ENCODE results near the gene SPATA21. TPM values are rescaled to one million over a fixed set of nuclear protein-coding genes. Genes with fewer than 3 reads are reported as not detected.
"Not testable (repeated sequence)": the region's sequence is repeated elsewhere in the genome, so short reads cannot be mapped to it uniquely, and the experiment has no call there.

SPATA21 gene, protein sequence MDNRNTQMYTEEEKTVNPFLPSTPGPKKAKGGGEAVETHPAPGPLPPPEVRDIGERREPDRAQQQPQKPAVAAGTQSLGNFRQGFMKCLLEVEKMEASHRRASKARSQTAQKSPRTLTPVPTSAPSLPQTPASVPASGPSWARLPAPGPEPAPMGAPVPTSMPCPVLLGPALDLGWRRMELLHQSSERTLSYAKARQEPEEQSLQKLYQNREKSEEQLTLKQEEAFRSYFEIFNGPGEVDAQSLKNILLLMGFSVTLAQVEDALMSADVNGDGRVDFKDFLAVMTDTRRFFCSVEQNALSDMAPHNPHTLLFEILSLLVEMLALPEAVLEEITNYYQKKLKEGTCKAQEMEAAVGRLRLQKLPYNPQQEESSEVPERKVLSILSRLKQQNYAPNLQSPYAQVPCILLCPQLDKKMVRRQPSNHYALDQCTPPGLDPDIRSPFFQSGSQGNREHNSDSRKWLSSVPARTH
- total RNA-seq: 1 to 10 TPM in 1 of 9 donors, not detected in 8; 3.1 TPM
- polyA plus RNA-seq: under 1 TPM; 0.13 to 0.16 (median 0.16) TPM
- long read RNA-seq, donor 1: 0 reads
- long read RNA-seq, donor 2: 0 reads
- long read RNA-seq, donor 3: 0 reads
- long read RNA-seq, donor 4, partial matches to known transcripts: 0 of 1 reads
- long read RNA-seq, donor 4, other reads (novel, unspliced or antisense): 1 of 1 reads
- long read RNA-seq, donor 5, partial matches to known transcripts: 0 of 7 reads
- long read RNA-seq, donor 5, other reads (novel, unspliced or antisense): 7 of 7 reads
- long read RNA-seq, donor 6: 0 reads
- long read RNA-seq, donor 7: 0 reads
- long read RNA-seq, donor 8: 0 reads
- long read RNA-seq, donor 9: 0 reads
- long read RNA-seq, donor 10: 0 reads

DNA sequence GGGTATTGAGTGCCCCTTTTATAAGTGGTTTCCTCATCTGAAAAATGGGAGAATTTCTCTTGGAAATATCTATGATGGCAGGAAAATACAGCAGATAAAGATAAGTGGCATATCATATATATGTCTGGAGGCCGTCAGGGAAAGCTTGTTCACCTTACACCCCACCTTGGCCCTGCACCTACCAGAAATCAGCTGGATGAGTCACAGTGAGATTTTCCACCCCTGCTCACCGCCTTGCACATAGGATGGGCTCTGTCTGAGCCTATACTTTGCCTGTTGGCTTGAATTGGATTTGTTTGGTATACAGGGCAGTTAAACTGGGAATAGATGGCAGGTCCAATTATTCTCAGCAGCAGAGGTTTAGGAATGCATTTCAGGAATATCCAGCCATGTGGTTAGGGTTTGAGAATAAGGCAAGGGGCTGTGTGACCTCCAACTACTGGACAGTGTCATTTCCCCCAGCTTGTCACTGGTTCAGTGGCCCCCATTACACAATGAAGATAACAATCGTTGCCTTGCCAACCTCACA, at the start of gene SPATA21:
TSS of gene SPATA21 (minus strand) at position 479 of the 529 bp plus-strand sequence. CDS start 6,053 bp downstream, outside the sequence.
- Histone ChIP-seq H3K4me3 (no peak within 1 kb of the TSS), H3K27me3 (no peaks in the 10 kb centered on the region), H3K9me3 (replicated peaks in 1 of 3) (no peaks in the 10 kb centered on the region), H3K36me3 (replicated peaks in 1 of 2) (no peaks in the 10 kb centered on the region), H3K4me1 (replicated peaks in 1 of 2) (peaks cover 0 to 13% of the 10 kb centered on the region in 2 donors), H3K27ac (no peak within 1 kb of the TSS)
- no peak for DNase-seq
- intact Hi-C loops (cut with DNase I): no loop called here
- 59 to 81% (median 67%) methylated on average over 3 of the region's 3 CpGs for WGBS, 4 donors
- no peak for TF ChIP-seq POLR2A (IDR thresholded peaks at IDR 0.05)
- TF ChIP-seq, protein P1, sequence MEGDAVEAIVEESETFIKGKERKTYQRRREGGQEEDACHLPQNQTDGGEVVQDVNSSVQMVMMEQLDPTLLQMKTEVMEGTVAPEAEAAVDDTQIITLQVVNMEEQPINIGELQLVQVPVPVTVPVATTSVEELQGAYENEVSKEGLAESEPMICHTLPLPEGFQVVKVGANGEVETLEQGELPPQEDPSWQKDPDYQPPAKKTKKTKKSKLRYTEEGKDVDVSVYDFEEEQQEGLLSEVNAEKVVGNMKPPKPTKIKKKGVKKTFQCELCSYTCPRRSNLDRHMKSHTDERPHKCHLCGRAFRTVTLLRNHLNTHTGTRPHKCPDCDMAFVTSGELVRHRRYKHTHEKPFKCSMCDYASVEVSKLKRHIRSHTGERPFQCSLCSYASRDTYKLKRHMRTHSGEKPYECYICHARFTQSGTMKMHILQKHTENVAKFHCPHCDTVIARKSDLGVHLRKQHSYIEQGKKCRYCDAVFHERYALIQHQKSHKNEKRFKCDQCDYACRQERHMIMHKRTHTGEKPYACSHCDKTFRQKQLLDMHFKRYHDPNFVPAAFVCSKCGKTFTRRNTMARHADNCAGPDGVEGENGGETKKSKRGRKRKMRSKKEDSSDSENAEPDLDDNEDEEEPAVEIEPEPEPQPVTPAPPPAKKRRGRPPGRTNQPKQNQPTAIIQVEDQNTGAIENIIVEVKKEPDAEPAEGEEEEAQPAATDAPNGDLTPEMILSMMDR (IDR thresholded peaks at IDR 0.05): no peak

DNA sequence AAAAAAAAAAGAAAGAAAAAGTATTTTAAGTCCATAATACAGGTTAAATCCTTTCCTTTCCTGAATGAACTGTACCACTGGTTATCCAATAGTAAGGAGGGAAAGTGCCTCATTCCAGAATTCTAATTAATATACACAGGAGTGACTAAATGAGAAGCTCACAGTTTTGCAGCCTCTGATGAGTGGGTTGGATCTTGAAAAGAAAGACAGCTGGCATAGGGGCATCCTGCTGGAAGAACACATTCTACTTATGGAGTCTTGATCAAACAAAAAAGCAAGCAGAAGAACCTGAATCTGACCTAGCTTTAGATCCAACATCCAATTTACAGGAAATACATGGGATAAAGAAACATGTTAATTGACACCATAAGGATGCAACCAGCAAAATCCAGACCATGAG, 49.8 kb upstream of the SPATA21 start:
- H3K4me3 ChIP-seq; H3K4me1 ChIP-seq (replicated peaks in 1 of 2); intact Hi-C loops (cut with DNase I); H3K9me3 ChIP-seq (replicated peaks in 1 of 3); DNase-seq; H3K27ac ChIP-seq; H3K27me3 ChIP-seq: not testable (repeated sequence)
- peaks cover 0 to 46% of the 10 kb centered on the region in 2 donors for H3K36me3 ChIP-seq (replicated peaks in 1 of 2)

DNA sequence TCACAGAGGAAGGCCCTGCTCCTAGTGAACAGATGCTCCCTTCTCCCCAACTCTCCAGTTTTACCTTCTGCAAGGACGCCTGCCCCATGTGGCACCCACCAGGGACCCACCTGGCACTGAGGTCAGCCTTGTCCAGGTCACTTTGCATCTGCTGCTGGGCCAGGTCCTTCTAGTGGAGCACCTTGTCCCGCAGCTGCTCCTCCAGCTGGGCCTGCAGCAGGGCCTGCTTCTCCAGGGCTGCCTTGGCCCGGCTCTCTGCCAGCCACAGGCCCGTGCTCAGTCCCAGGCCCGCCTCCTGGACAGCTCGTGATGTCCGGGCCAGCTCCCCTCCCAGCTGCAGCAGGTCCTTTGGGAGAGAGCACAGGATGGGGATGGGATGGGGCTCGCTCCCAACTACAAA, 49.1 kb upstream of the SPATA21 start:
- peaks cover 0 to 47% of the 10 kb centered on the region in 2 donors for H3K36me3 ChIP-seq (replicated peaks in 1 of 2)
- 85 to 96% (median 90%) methylated on average over 4 to 8 of the region's 8 CpGs for WGBS, 4 donors
- intact Hi-C loops (cut with DNase I); H3K9me3 ChIP-seq (replicated peaks in 1 of 3); H3K27ac ChIP-seq; H3K4me1 ChIP-seq (replicated peaks in 1 of 2); H3K4me3 ChIP-seq; H3K27me3 ChIP-seq; DNase-seq: not testable (repeated sequence)

DNA sequence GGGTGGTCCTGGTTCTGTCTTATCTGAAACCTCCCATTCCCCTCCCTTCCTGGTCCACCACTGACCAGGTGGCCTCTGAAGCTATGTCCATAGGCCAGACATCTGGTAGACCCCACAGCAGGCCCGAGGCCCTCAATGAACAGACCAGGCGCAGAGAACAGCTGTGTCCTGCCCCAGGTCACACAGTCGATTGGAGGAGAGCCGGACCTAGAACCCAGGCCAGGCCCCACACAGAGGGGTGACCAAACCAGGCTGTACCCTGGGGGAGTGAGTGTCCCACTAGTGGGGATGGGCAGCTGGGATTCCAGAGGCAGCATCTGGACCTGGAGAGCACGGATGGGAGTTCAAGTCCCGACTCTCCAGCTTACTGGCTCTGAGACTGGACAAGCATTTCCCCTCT, 47.7 kb upstream of the SPATA21 start:
- 89 to 93% (median 92%) methylated on average over 2 to 6 of the region's 6 CpGs for whole genome bisulfite sequencing, 4 donors
- peaks cover 0 to 51% of the 10 kb centered on the region in 2 donors for H3K36me3 ChIP-seq (replicated peaks in 1 of 2)
- H3K4me1 ChIP-seq (replicated peaks in 1 of 2): no peaks in the 10 kb centered on the region
- intact Hi-C loops (cut with DNase I): no loop called here
- H3K4me3 ChIP-seq: no peak overlapping the region
- no peak for TF ChIP-seq POLR2A (IDR thresholded peaks at IDR 0.05)
- TF ChIP-seq, protein P1 (IDR thresholded peaks at IDR 0.05): no peak
- no peak for DNase-seq
- no peaks in the 10 kb centered on the region for H3K27me3 ChIP-seq
- H3K27ac ChIP-seq: no peak overlapping the region
- H3K9me3 ChIP-seq (replicated peaks in 1 of 3): no peaks in the 10 kb centered on the region

DNA sequence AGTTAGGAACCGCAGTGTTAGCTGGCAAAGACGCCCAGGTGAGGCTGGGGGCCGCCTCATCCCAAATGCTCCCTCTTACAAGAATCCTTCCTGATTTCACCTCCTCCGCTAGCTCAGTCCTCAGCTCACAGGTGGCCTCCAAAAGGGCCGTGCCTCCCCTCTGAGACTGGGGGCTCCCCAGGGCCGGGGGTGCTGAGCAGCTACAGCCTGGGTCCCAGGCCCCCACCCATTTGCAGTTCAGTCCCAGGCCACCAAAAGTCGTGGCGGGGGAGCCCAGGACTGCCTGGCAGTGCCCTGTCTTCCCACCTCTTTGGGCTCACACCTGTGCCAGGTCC, 47.2 kb upstream of the SPATA21 start:
- TF ChIP-seq, protein P1 (IDR thresholded peaks at IDR 0.05): no peak
- no peak for TF ChIP-seq POLR2A (IDR thresholded peaks at IDR 0.05)
- H3K4me1 ChIP-seq (replicated peaks in 1 of 2): no peaks in the 10 kb centered on the region
- 94 to 100% (median 98%) methylated on average over 1 to 8 of the region's 8 CpGs for WGBS, 4 donors
- intact Hi-C loops (cut with DNase I): no loop called here
- H3K4me3 ChIP-seq: no peak overlapping the region
- no peak overlapping the region for H3K27ac ChIP-seq
- H3K36me3 ChIP-seq (replicated peaks in 1 of 2): peaks cover 0 to 47% of the 10 kb centered on the region in 2 donors
- DNase-seq: no peak
- H3K27me3 ChIP-seq: no peaks in the 10 kb centered on the region
- no peaks in the 10 kb centered on the region for H3K9me3 ChIP-seq (replicated peaks in 1 of 3)

DNA sequence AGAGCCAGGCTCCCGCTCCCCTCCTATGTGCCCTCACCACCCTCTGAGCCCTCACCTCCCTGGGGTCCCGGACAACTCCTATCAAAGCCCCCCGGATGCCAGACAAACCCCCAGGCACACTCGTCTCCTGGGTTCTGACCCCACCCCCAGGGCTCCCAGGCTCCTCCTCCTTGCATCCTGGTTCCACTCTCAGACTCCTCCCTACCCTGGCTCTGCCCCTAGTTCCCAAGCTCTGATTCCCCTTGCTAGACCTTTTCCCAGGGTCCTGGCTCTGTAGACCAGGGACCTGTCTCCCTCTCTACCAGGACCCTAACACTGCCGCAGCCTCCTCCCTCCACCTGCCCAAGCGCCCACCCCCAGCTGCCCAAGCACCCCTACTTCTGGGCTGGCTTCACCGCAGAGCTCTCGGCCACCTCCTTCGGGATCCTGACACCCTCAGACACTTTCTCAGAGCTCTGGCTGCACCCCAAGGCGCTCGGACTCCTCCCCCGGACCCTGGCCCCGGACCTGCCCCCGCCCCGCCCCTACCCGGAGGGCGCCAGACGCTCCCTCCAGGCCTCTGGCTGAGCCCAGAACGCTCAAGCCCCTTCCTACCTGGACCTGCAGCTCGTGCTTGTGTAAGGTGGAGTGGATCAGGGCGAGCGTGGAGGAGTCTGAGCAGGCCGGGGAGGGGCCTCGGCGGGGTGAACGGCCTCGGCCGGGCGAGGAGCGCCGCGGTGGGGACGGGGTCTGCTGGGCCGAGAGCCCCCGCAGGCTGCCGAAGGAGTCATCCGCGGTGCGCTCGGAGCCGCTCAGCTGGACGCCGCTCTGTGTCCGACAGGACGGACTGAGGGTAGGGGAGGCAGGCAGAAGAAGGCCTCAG, 46.6 kb upstream of the SPATA21 start:
- DNase-seq; intact Hi-C loops (cut with DNase I); H3K27me3 ChIP-seq; H3K27ac ChIP-seq; H3K4me3 ChIP-seq; H3K9me3 ChIP-seq (replicated peaks in 1 of 3); H3K4me1 ChIP-seq (replicated peaks in 1 of 2): not testable (repeated sequence)
- WGBS, 4 donors: 76 to 94% (median 91%) methylated on average over 23 to 45 of the region's 45 CpGs
- peaks cover 0 to 42% of the 10 kb centered on the region in 2 donors for H3K36me3 ChIP-seq (replicated peaks in 1 of 2)

DNA sequence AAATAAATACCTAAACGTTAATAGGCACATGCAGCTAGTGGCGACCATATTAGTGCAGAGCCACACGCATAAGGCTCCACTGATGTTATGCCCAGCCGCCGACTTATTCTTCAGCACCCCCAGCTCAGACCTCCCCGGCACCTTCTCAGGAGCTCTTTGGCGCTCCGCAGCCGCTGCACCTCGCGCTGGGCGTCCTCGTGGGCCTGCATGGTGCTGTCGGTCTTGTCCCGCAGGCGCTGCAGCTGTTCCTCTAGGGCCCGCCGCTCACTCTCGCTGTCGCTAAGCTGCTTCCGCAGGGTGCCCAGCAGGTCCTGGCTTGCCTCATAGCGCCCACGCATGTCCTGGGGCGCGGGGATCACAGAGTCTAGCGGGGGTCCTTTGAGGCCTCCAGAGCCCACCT, 45.9 kb upstream of the SPATA21 start:
- intact Hi-C loops (cut with DNase I); H3K27ac ChIP-seq; H3K9me3 ChIP-seq (replicated peaks in 1 of 3); H3K4me3 ChIP-seq; H3K4me1 ChIP-seq (replicated peaks in 1 of 2); H3K27me3 ChIP-seq; DNase-seq: not testable (repeated sequence)
- WGBS, 4 donors: 97 to 98% (median 97%) methylated on average over 24 to 26 of the region's 26 CpGs
- H3K36me3 ChIP-seq (replicated peaks in 1 of 2): peaks cover 0 to 49% of the 10 kb centered on the region in 2 donors
